Keratinocyte (primary cell): ENCODE measurements around the gene PGM2L1. TPM values are rescaled to one million over a fixed set of nuclear protein-coding genes. Genes with fewer than 3 reads are reported as not detected.

Experiments used
- DNase-seq: peaks from one replicate; pipeline ENCODE4 v3.0.0-alpha.2; 2011; ENCODE audit warnings: low read depth, missing footprints, low spot score
- FAIRE-seq: peaks from 2 replicates; lab custom pipeline; 2011; peaks lifted over from hg19 to GRCh38; lab: Jason Lieb, UNC
- H2AFZ ChIP-seq: 2 replicates; pipeline ENCODE4 v1.6.0; 2012; ENCODE audit warnings: low read length, control low read depth, inconsistent platforms; ENCODE audit not compliant: control insufficient read depth
- H3K27ac ChIP-seq: 2 replicates; pipeline ENCODE4 v1.5.1; 2011; ENCODE audit warnings: low read length; ENCODE audit not compliant: control insufficient read depth, insufficient read depth
- H3K27me3 ChIP-seq: 3 replicates; pipeline ENCODE4 v1.6.0; 2011; ENCODE audit warnings: low read length; ENCODE audit not compliant: control insufficient read depth, insufficient read depth; ENCODE audit errors: extremely low read depth
- H3K36me3 ChIP-seq, 2 experiments: 2 replicates in 1 of 2; 3 replicates in 1 of 2; pipeline ENCODE4 v1.5.1; 2011; ENCODE audit warnings: low read length in 2 of 2, mild to moderate bottlenecking in 1 of 2; ENCODE audit not compliant: control insufficient read depth in 2 of 2, insufficient read depth in 2 of 2; ENCODE audit errors: extremely low read depth in 1 of 2
- H3K4me1 ChIP-seq: 3 replicates; pipeline ENCODE4 v1.5.1; 2011; ENCODE audit warnings: low read length; ENCODE audit not compliant: control insufficient read depth, insufficient read depth; ENCODE audit errors: extremely low read depth
- H3K4me2 ChIP-seq: 3 replicates; pipeline ENCODE4 v1.6.0; 2011; ENCODE audit warnings: low read depth, low read length; ENCODE audit not compliant: control insufficient read depth, insufficient read depth; ENCODE audit errors: extremely low read depth
- H3K4me3 ChIP-seq, 3 experiments: fragments of 200-600 bp in 1 of 3; sonication (generic) in 1 of 3; 2 replicates in 2 of 3; 3 replicates in 1 of 3; pipeline ENCODE4 v1.5.1; 2011 to 2016; ENCODE audit warnings: low read length in 3 of 3, mild to moderate bottlenecking in 3 of 3, control low read depth in 2 of 3, inconsistent platforms in 1 of 3, low read depth in 1 of 3, mixed read lengths in 1 of 3, mixed run types in 1 of 3, moderate library complexity in 1 of 3; ENCODE audit not compliant: control insufficient read depth in 2 of 3, insufficient read depth in 2 of 3; ENCODE audit errors: extremely low read depth in 1 of 3
- H3K79me2 ChIP-seq: 2 replicates; pipeline ENCODE4 v1.6.0; 2012; ENCODE audit warnings: low read length; ENCODE audit not compliant: control insufficient read depth, insufficient read depth
- H3K9ac ChIP-seq: 3 replicates; pipeline ENCODE4 v1.6.0; 2011; ENCODE audit warnings: low read length; ENCODE audit not compliant: control insufficient read depth, insufficient read depth; ENCODE audit errors: extremely low read depth
- H3K9me1 ChIP-seq: 3 replicates; pipeline ENCODE4 v1.6.0; 2011; ENCODE audit warnings: low read length; ENCODE audit not compliant: control insufficient read depth, insufficient read depth; ENCODE audit errors: extremely low read depth
- H3K9me3 ChIP-seq: 2 replicates; pipeline ENCODE4 v1.5.1; 2012; ENCODE audit warnings: low read depth, low read length; ENCODE audit not compliant: control insufficient read depth
- H4K20me1 ChIP-seq: 3 replicates; pipeline ENCODE4 v1.6.0; 2011; ENCODE audit warnings: low read length; ENCODE audit not compliant: control insufficient read depth, insufficient read depth; ENCODE audit errors: extremely low read depth
- CTCF ChIP-seq, 3 experiments: IDR thresholded peaks in 1 of 3; conservative IDR thresholded peaks in 1 of 3; optimal IDR thresholded peaks in 1 of 3; 2 replicates in 2 of 3; 3 replicates in 1 of 3; pipeline versions ENCODE3 to v1.5.1; 2011; ENCODE audit warnings: low read length in 3 of 3, mild to moderate bottlenecking in 3 of 3, moderate library complexity in 2 of 3, control low read depth in 1 of 3, inconsistent platforms in 1 of 3; ENCODE audit not compliant: insufficient read depth in 2 of 3; ENCODE audit errors: extremely low read depth in 1 of 3
- EZH2 ChIP-seq: IDR thresholded peaks from one replicate; pipeline ENCODE4 v1.6.1; 2012; ENCODE audit warnings: inconsistent platforms, mild to moderate bottlenecking, low read length, moderate library complexity
- dilution Hi-C: fragments of 300-500 bp; cut with MboI; formaldehyde crosslinking; loops from one replicate; pipeline ENCODE4 v1.7.0; 2020; ENCODE audit warnings: low sequenced_read_pairs; ENCODE audit not compliant: extremely low pct_ligation_motif_present
- polyA plus RNA-seq, 5 experiments: library from polyadenylated mRNA; depleted of rRNA in 3 of 5; stranded (reverse) in 3 of 5; stranded (forward) in 1 of 5; unstranded in 1 of 5; fragments of >200 nt; gene quantifications; 1 replicate in 1 of 5; 2 replicates in 3 of 5; 3 replicates in 1 of 5; pipeline versions ENCODE4 v1.2.1 to v1.2.3, GENCODE V29; 2011 to 2012; ENCODE audit warnings: missing spikeins in 2 of 5, low read depth in 1 of 5, low replicate concordance in 1 of 5

The PGM2L1 gene
- polyA plus RNA-seq, 1 donor (not counting 4 experiments of a cell fraction or from before 2014, with no cell fraction given) = 3.1 TPM

GRCh38 chr11:74443071-74443864 lies 45.0 kb upstream of the PGM2L1 start:
- Histone ChIP-seq H3K4me2 (no peak overlapping the region), H3K9me1 (no peaks in the 10 kb centered on the region), H3K36me3 (no peaks in the 10 kb centered on the region), H3K27me3 (no peaks in the 10 kb centered on the region), H3K79me2 (no peaks in the 10 kb centered on the region), H3K27ac (no peak overlapping the region), H3K9ac (no peak overlapping the region), H3K4me3 (no peak overlapping the region), H2AFZ (no peak overlapping the region), H4K20me1 (no peaks in the 10 kb centered on the region), H3K9me3 (no peaks in the 10 kb centered on the region), H3K4me1 (peaks cover 3% of the 10 kb centered on the region)
- no peak for TF ChIP-seq EZH2
- peak; percentile 50 to 84 (median 60) for TF ChIP-seq CTCF (optimal IDR thresholded peaks at IDR 0.05 in 1 of 3, IDR thresholded peaks at IDR 0.05 in 1 of 3, conservative IDR thresholded peaks at IDR 0.05 in 1 of 3; ENCODE audit: extremely low read depth in 1 of 3, insufficient read depth in 2 of 3, low read length in 3 of 3)
- dilution Hi-C loops = loop anchor here (25.0 kb wide), 1 partner anchor 181 kb away; no protein-coding TSS in a partner anchor
- DNase-seq = no peak
- FAIRE-seq = peak; percentile 41

- FAIRE-seq = no peak
- H3K4me1 ChIP-seq = peaks cover 3% of the 10 kb centered on the region
- no peak overlapping the region for H3K9ac ChIP-seq
- H4K20me1 ChIP-seq = no peaks in the 10 kb centered on the region
- no peaks in the 10 kb centered on the region for H3K36me3 ChIP-seq
- no peak overlapping the region for H2AFZ ChIP-seq
- H3K9me1 ChIP-seq = no peaks in the 10 kb centered on the region
- no peaks in the 10 kb centered on the region for H3K79me2 ChIP-seq
- H3K27me3 ChIP-seq = no peaks in the 10 kb centered on the region
- H3K4me3 ChIP-seq = no peak overlapping the region
- TF ChIP-seq EZH2 (no peak), CTCF (optimal IDR thresholded peaks at IDR 0.05 in 1 of 3, IDR thresholded peaks at IDR 0.05 in 1 of 3, conservative IDR thresholded peaks at IDR 0.05 in 1 of 3; ENCODE audit: extremely low read depth in 1 of 3, insufficient read depth in 2 of 3, low read length in 3 of 3) (no peak)
- dilution Hi-C loops = loop anchor here (25.0 kb wide), 1 partner anchor 180 kb away; no protein-coding TSS in a partner anchor
- H3K4me2 ChIP-seq = no peak overlapping the region
- no peak overlapping the region for H3K27ac ChIP-seq
- no peak for DNase-seq
- no peaks in the 10 kb centered on the region for H3K9me3 ChIP-seq
Observed at GRCh38 chr11:74442636-74443035, 44.4 kb upstream of the PGM2L1 start.
